Measurements from ENCODE around the gene PSMB1.
"Not testable (repeated sequence)": the region's sequence is repeated elsewhere in the genome, so short reads cannot be mapped to it uniquely, and the experiment has no call there.

PSMB1 gene

GRCh38 chr6:170504479-170504878 lies 48.6 kb downstream of the PSMB1 start:
- no peak for DNase-seq (ENCODE audit: low read depth)
- H3K4me3 ChIP-seq (ENCODE audit: low read depth, low read length), result no peak overlapping the region
- no peak for TF ChIP-seq CTCF (IDR thresholded peaks at IDR 0.05; ENCODE audit: insufficient read depth, low read depth, low read length, missing control alignments)

- no peak overlapping the region for H3K4me3 ChIP-seq (ENCODE audit: low read depth, low read length)
- DNase-seq (ENCODE audit: low read depth), result no peak
- TF ChIP-seq CTCF (IDR thresholded peaks at IDR 0.05; ENCODE audit: insufficient read depth, low read depth, low read length, missing control alignments), result no peak
These were observed 49.7 kb downstream of the PSMB1 start for GRCh38 chr6:170503414-170503761.

- DNase-seq (ENCODE audit: low read depth); H3K4me3 ChIP-seq (ENCODE audit: low read depth, low read length): not testable (repeated sequence)
These were observed 50.2 kb downstream of the PSMB1 start for GRCh38 chr6:170502733-170503413.

- DNase-seq (ENCODE audit: low read depth); H3K4me3 ChIP-seq (ENCODE audit: low read depth, low read length): not testable (repeated sequence)
These were observed 50.8 kb downstream of the PSMB1 start for GRCh38 chr6:170502268-170502667.

GRCh38 chr6:170500955-170501590 lies 52.0 kb downstream of the PSMB1 start:
- no peak for TF ChIP-seq CTCF (IDR thresholded peaks at IDR 0.05; ENCODE audit: insufficient read depth, low read depth, low read length, missing control alignments)
- no peak overlapping the region for H3K4me3 ChIP-seq (ENCODE audit: low read depth, low read length)
- DNase-seq (ENCODE audit: low read depth), result no peak

- DNase-seq (ENCODE audit: low read depth), result no peak
- no peak overlapping the region for H3K4me3 ChIP-seq (ENCODE audit: low read depth, low read length)
These were observed 55.2 kb downstream of the PSMB1 start for GRCh38 chr6:170497841-170498301.

GRCh38 chr6:170493354-170493753 lies 59.8 kb downstream of the PSMB1 start:
- no peak for TF ChIP-seq CTCF (IDR thresholded peaks at IDR 0.05; ENCODE audit: insufficient read depth, low read depth, low read length, missing control alignments)
- H3K4me3 ChIP-seq (ENCODE audit: low read depth, low read length), result no peak overlapping the region
- no peak for DNase-seq (ENCODE audit: low read depth)

More at GRCh38 chr6:170497841-170498301, 55.2 kb downstream of the PSMB1 start:
- TF ChIP-seq CTCF (IDR thresholded peaks at IDR 0.05; ENCODE audit: insufficient read depth, low read depth, low read length, missing control alignments), result no peak

GRCh38 chr6:170490259-170490658 lies 62.8 kb downstream of the PSMB1 start:
- TF ChIP-seq CTCF (IDR thresholded peaks at IDR 0.05; ENCODE audit: insufficient read depth, low read depth, low read length, missing control alignments), result no peak
- DNase-seq (ENCODE audit: low read depth), result no peak
- no peak overlapping the region for H3K4me3 ChIP-seq (ENCODE audit: low read depth, low read length)
